Kidney epithelial cell (primary cell): ENCODE measurements around the gene TSPAN1. TPM values are rescaled to one million over a fixed set of nuclear protein-coding genes. Genes with fewer than 3 reads are reported as not detected.

Experiments
- DNase-seq: peaks from one replicate; pipeline ENCODE4 v3.0.0-alpha.2; 2010; ENCODE audit warnings: low read depth
- H3K27me3 ChIP-seq: 2 replicates; pipeline ENCODE4 v1.6.0; 2011; ENCODE audit warnings: low read length; ENCODE audit not compliant: control insufficient read depth, insufficient read depth
- H3K36me3 ChIP-seq: 2 replicates; pipeline ENCODE4 v1.5.1; 2011; ENCODE audit warnings: low read length; ENCODE audit not compliant: control insufficient read depth, insufficient read depth
- H3K4me3 ChIP-seq: 2 replicates; pipeline ENCODE4 v1.5.1; 2011; ENCODE audit warnings: low read depth, mild to moderate bottlenecking, control low read depth, low read length
- CTCF ChIP-seq: IDR thresholded peaks from 2 replicates; pipeline ENCODE4 v1.5.1; 2011; ENCODE audit warnings: mild to moderate bottlenecking, moderate library complexity, low read length, control low read depth, inconsistent platforms; ENCODE audit not compliant: insufficient read depth, poor library complexity, severe bottlenecking
- total RNA-seq: library from RNA; depleted of rRNA; stranded (reverse); fragments of >200 nt; gene quantifications from 2 replicates; pipeline ENCODE4 v1.2.3, GENCODE V29; 2015

The TSPAN1 gene
- total RNA-seq, 1 donor from 2014 or later: 68.5 TPM

GRCh38 chr1:46153732-46154131 is 21.2 kb upstream of the TSPAN1 start:
- no peak for TF ChIP-seq CTCF

GRCh38 chr1:46157916-46158311 is 17.0 kb upstream of the TSPAN1 start:
- H3K27me3 ChIP-seq: no peaks in the 10 kb centered on the region
- H3K36me3 ChIP-seq: no peaks in the 10 kb centered on the region
- H3K4me3 ChIP-seq: no peak overlapping the region
- DNase-seq: no peak
- TF ChIP-seq CTCF: no peak

More at GRCh38 chr1:46153732-46154131, 21.2 kb upstream of the TSPAN1 start:
- no peak for DNase-seq
- no peak overlapping the region for H3K4me3 ChIP-seq
- no peaks in the 10 kb centered on the region for H3K27me3 ChIP-seq
- no peaks in the 10 kb centered on the region for H3K36me3 ChIP-seq

- DNase-seq: no peak
- TF ChIP-seq CTCF: no peak
- Histone ChIP-seq H3K27me3 (no peaks in the 10 kb centered on the region), H3K4me3 (no peak overlapping the region), H3K36me3 (no peaks in the 10 kb centered on the region)
These were observed 16.3 kb upstream of the TSPAN1 start for GRCh38 chr1:46158312-46159281.

GRCh38 chr1:46159516-46159915 is 15.4 kb upstream of the TSPAN1 start:
- no peak for TF ChIP-seq CTCF
- H3K4me3 ChIP-seq: no peak overlapping the region
- no peak for DNase-seq
- no peaks in the 10 kb centered on the region for H3K36me3 ChIP-seq
- H3K27me3 ChIP-seq: no peaks in the 10 kb centered on the region

- Histone ChIP-seq H3K27me3 (no peaks in the 10 kb centered on the region), H3K4me3 (no peak overlapping the region), H3K36me3 (no peaks in the 10 kb centered on the region)
- no peak for DNase-seq
- TF ChIP-seq CTCF: no peak
These were observed 14.7 kb upstream of the TSPAN1 start for GRCh38 chr1:46160212-46160611.
